HCT116 (cell line): Measurements from ENCODE around the gene NT5DC3. TPM values are rescaled to one million over a fixed set of nuclear protein-coding genes. Genes with fewer than 3 reads are reported as not detected.

ENCODE experiments used
- ATAC-seq: fragments of 200-7000 bp; cut with Tn5 transposase; 2 replicates; pipeline ENCODE4 v1.9.1; 2020; ENCODE audit warnings: mild to moderate bottlenecking, moderate library complexity
- BruUV-seq: library from RNA; stranded (reverse); fragments of 400-500 nt; replicated peaks from 2 replicates; lab custom pipeline; 2021; lab: Mats Ljungman, UMichigan
- CTCF ChIA-PET: fragments of 300-600 bp; sonication (Branson Sonifier 250); formaldehyde crosslinking; loops from one replicate; lab custom pipeline; 2021; ENCODE audit warnings: antibody characterized with exemption; lab: Charles Lee
- POLR2A ChIA-PET: fragments of 300-600, 350-600 bp; sonication (Branson Sonifier 250); formaldehyde crosslinking; loops from one replicate; lab custom pipeline; 2021; ENCODE audit warnings: antibody characterized with exemption; lab: Charles Lee
- RAD21 ChIA-PET, 2 experiments: fragments of 300-600 bp; sonication (Branson Sonifier 250); formaldehyde crosslinking; loops; one replicate each; lab custom pipeline; 2023; ENCODE audit warnings: low total read pairs in 2 of 2; ENCODE audit not compliant: uncharacterized antibody in 2 of 2, unreplicated experiment in 2 of 2, low non-redundant PET in 1 of 2; lab: Charles Lee
- DNase-seq: peaks from one replicate; pipeline ENCODE4 v3.0.0-alpha.2; 2010; ENCODE audit warnings: low read depth, low spot score
- H2AFZ ChIP-seq: fragments of 200-600 bp; shearing (Covaris generic), sonication (generic); 2 replicates; pipeline ENCODE4 v1.6.1; 2017; ENCODE audit warnings: low read depth, mixed run types, mixed read lengths, antibody characterized with exemption, low read length; ENCODE audit not compliant: poor library complexity, severe bottlenecking
- H3K27ac ChIP-seq: 2 replicates; pipeline ENCODE4 v1.5.1; 2012; ENCODE audit warnings: low read depth, low read length
- H3K27me3 ChIP-seq: fragments of 200-600 bp; sonication (generic); 2 replicates; pipeline ENCODE4 v1.6.1; 2016; ENCODE audit warnings: mixed run types, low read length, mixed read lengths; ENCODE audit not compliant: insufficient read depth
- H3K36me3 ChIP-seq, 2 experiments: fragments of 200-500 bp in 1 of 2; fragments of 200-600 bp in 1 of 2; sonication (Bioruptor generic) in 1 of 2; sonication (generic) in 1 of 2; 2 replicates each; pipeline versions ENCODE4 v1.5.1 to v1.6.1; 2014 to 2016; ENCODE audit warnings: low read length in 2 of 2, inconsistent platforms in 1 of 2, mixed read lengths in 1 of 2, mixed run types in 1 of 2; ENCODE audit not compliant: insufficient read depth in 2 of 2, control insufficient read depth in 1 of 2
- H3K4me1 ChIP-seq, 2 experiments: fragments of 200-600 bp in 1 of 2; sonication (generic) in 1 of 2; 2 replicates each; pipeline versions ENCODE4 v1.5.1 to v1.6.1; 2012 to 2017; ENCODE audit warnings: low read length in 2 of 2, inconsistent platforms in 1 of 2, mild to moderate bottlenecking in 1 of 2, mixed read lengths in 1 of 2, mixed run types in 1 of 2, moderate library complexity in 1 of 2; ENCODE audit not compliant: insufficient read depth in 2 of 2, control insufficient read depth in 1 of 2
- H3K4me2 ChIP-seq: fragments of 200-600 bp; sonication (generic); 2 replicates; pipeline ENCODE4 v1.6.1; 2017; ENCODE audit warnings: mixed run types, low read length, mixed read lengths
- H3K4me3 ChIP-seq, 2 experiments: fragments of 200-600 bp in 1 of 2; sonication (generic) in 1 of 2; replicated peaks in 1 of 2; 2 replicates each; pipeline ENCODE4 v1.5.1; 2011 to 2016; ENCODE audit warnings: low read length in 2 of 2, control low read depth in 1 of 2, low read depth in 1 of 2, mild to moderate bottlenecking in 1 of 2, mixed read lengths in 1 of 2, mixed run types in 1 of 2
- H3K79me2 ChIP-seq: fragments of 200-600 bp; sonication (generic); 2 replicates; pipeline ENCODE4 v1.6.1; 2017; ENCODE audit warnings: mild to moderate bottlenecking, mixed run types, low read length, moderate library complexity, mixed read lengths; ENCODE audit not compliant: insufficient read depth
- H3K9ac ChIP-seq: fragments of 200-600 bp; sonication (generic); 2 replicates; pipeline ENCODE4 v1.6.1; 2016; ENCODE audit warnings: low read length, mixed read lengths
- H3K9me2 ChIP-seq: fragments of 200-600 bp; sonication (generic), shearing (Covaris generic); 2 replicates; pipeline ENCODE4 v1.6.1; 2017; ENCODE audit warnings: mixed run types, mild to moderate bottlenecking, moderate library complexity; ENCODE audit not compliant: insufficient read depth
- H3K9me3 ChIP-seq, 2 experiments: fragments of 200-500 bp in 1 of 2; fragments of 200-600 bp in 1 of 2; sonication (Bioruptor generic) in 1 of 2; sonication (generic) in 1 of 2; 2 replicates each; pipeline ENCODE4 v1.6.1; 2014 to 2017; ENCODE audit warnings: low read length in 2 of 2, mixed read lengths in 2 of 2, inconsistent platforms in 1 of 2, low read depth in 1 of 2, mild to moderate bottlenecking in 1 of 2, mixed run types in 1 of 2, moderate library complexity in 1 of 2; ENCODE audit not compliant: control insufficient read depth in 1 of 2, insufficient read depth in 1 of 2
- H4K20me1 ChIP-seq: fragments of 200-600 bp; sonication (generic), shearing (Covaris generic); 2 replicates; pipeline ENCODE4 v1.6.1; 2017; ENCODE audit warnings: mixed run types, mild to moderate bottlenecking, moderate library complexity; ENCODE audit not compliant: insufficient read depth
- CEBPB ChIP-seq: IDR thresholded peaks from 2 replicates; pipeline ENCODE4 v1.6.1; 2012; ENCODE audit warnings: low read depth
- EGR1 ChIP-seq: IDR thresholded peaks from 2 replicates; pipeline ENCODE4 v1.6.1; 2012; ENCODE audit warnings: low read depth
- ELF1 ChIP-seq: IDR thresholded peaks from 2 replicates; pipeline ENCODE4 v1.6.1; 2012; ENCODE audit warnings: low read depth, borderline replicate concordance
- EZH2 ChIP-seq: fragments of 200-600 bp; sonication (generic); IDR thresholded peaks from 2 replicates; pipeline ENCODE4 v1.6.1; 2017; ENCODE audit warnings: antibody characterized with exemption, mixed run types
- EZH2phosphoT487 ChIP-seq: fragments of 200-600 bp; IDR thresholded peaks from 2 replicates; pipeline ENCODE4 v1.6.1; 2018; ENCODE audit warnings: antibody characterized with exemption, borderline replicate concordance
- FOSL1 ChIP-seq: IDR thresholded peaks from 2 replicates; pipeline ENCODE4 v1.6.1; 2012; ENCODE audit warnings: low read depth
- JUND ChIP-seq: IDR thresholded peaks from 2 replicates; pipeline ENCODE4 v1.6.1; 2012
- POLR2AphosphoS5 ChIP-seq: IDR thresholded peaks from 2 replicates; pipeline ENCODE4 v1.6.1; 2011; ENCODE audit warnings: mild to moderate bottlenecking, low read depth, low read length, moderate library complexity
- RAD21 ChIP-seq: IDR thresholded peaks from 2 replicates; pipeline ENCODE4 v1.6.1; 2012; ENCODE audit warnings: low read depth, mild to moderate bottlenecking
- REST ChIP-seq: IDR thresholded peaks from 2 replicates; pipeline ENCODE4 v1.6.1; 2012; ENCODE audit warnings: low read depth
- intact Hi-C: fragments of 100-400 bp; cut with micrococcal nuclease; formaldehyde crosslinking; loops from 2 replicates; pipeline ENCODE4 v1.10.0; 2022
- total RNA-seq: library from RNA; stranded (reverse); gene quantifications from one replicate; pipeline ENCODE4 v1.2.1, GENCODE V29; 2021; ENCODE audit not compliant: unreplicated experiment

The NT5DC3 gene
- total RNA-seq, 1 experiment from 2014 or later, result 18.7 TPM

- TF ChIP-seq ELF1 (no peak), FOSL1 (no peak), RAD21 (no peak), EZH2 (no peak), EZH2phosphoT487 (no peak)
Measured at GRCh38 chr12:103858335-103858734, 17.3 kb upstream of the NT5DC3 start (continued).

DNA sequence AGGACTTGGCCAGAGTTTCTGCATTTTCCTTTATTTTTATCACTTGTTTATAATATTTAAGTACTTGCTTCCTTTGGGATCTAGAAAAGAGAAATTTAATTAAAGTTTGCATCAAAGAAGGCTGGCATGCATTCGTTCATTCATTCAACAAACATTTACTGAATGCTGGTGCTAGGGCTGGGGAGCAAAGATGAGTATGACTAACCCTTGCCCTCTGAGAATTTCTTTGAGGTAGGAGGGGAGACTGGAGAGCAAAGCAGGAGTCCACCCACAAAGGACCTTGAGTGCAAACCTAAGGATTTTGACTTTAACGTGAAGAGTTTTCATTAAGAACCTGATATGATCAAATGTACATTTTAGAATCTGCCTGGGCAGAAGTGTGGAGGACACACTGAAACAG lies 16.1 kb upstream of the NT5DC3 start:
- Histone ChIP-seq H3K4me3 (no peak overlapping the region), H3K4me2 (no peak overlapping the region), H3K36me3 (no peaks in the 10 kb centered on the region), H3K4me1 (peaks cover 36 to 37% of the 10 kb centered on the region in 2 experiments), H3K27ac (no peak overlapping the region), H3K79me2 (no peaks in the 10 kb centered on the region), H4K20me1 (no peaks in the 10 kb centered on the region), H3K9me2 (no peaks in the 10 kb centered on the region), H3K9me3 (no peaks in the 10 kb centered on the region), H3K9ac (no peak overlapping the region), H3K27me3 (no peaks in the 10 kb centered on the region), H2AFZ (no peak overlapping the region)
- DNase-seq (no peak), ATAC-seq (no peak)
- no peak for TF ChIP-seq RAD21
- no peak for TF ChIP-seq REST
- no peak for TF ChIP-seq JUND
- TF ChIP-seq EGR1, result no peak
- no peak for TF ChIP-seq POLR2AphosphoS5
- TF ChIP-seq CEBPB, result no peak
- RAD21 ChIA-PET, result no interaction called here
- no TSS peak for BruUV-seq
- POLR2A ChIA-PET, result no interaction called here
- CTCF ChIA-PET, result no interaction called here
- intact Hi-C loops, result no loop called here
